ENCODE data around the gene MT1M.
"Not testable (repeated sequence)": the region's sequence is repeated elsewhere in the genome, so short reads cannot be mapped to it uniquely, and the experiment has no call there.

The MT1M gene

GRCh38 chr16:56673921-56674320, 41.5 kb downstream of the MT1M start:
- no peak for DNase-seq (ENCODE audit: low spot score)

GRCh38 chr16:56674570-56674969, 42.1 kb downstream of the MT1M start:
- not testable (repeated sequence) for DNase-seq (ENCODE audit: low spot score)

GRCh38 chr16:56675685-56676210, 43.3 kb downstream of the MT1M start:
- no peak for DNase-seq (ENCODE audit: low spot score)

GRCh38 chr16:56677474-56677873, 45.0 kb downstream of the MT1M start:
- no peak for DNase-seq (ENCODE audit: low spot score)

- no peak for DNase-seq (ENCODE audit: low spot score)
Measured at GRCh38 chr16:56679078-56679730, 46.7 kb downstream of the MT1M start.

- no peak for DNase-seq (ENCODE audit: low spot score)
Measured at GRCh38 chr16:56679818-56680217, 47.4 kb downstream of the MT1M start.

- peak; percentile 76 for DNase-seq (ENCODE audit: low spot score)
Measured at GRCh38 chr16:56681939-56682702, 49.7 kb downstream of the MT1M start, which contains the start of gene MT1X. Gene MT1X, plus strand, starts transcription at chr16:56682470. Its CDS starts 71 bp downstream, at chr16:56682541.

GRCh38 chr16:56682703-56683397, 50.4 kb downstream of the MT1M start:
- DNase-seq (ENCODE audit: low spot score), result no peak

Measured in HuH-7 (cell line).